Suprapubic skin (tissue), 4 donors: ENCODE measurements around the gene CIAO2A.

Source experiments
- EP300 ChIP-seq: sonication (generic); formaldehyde crosslinking; IDR thresholded peaks from one replicate; pipeline ENCODE4 v1.6.1; 2017; ENCODE audit warnings: antibody characterized with exemption
- POLR2A ChIP-seq, 2 donors: fragments of 450-650 bp; IDR thresholded peaks; one replicate each; pipeline ENCODE4 v1.6.1; 2017; ENCODE audit warnings: antibody characterized with exemption in 2 of 2, mild to moderate bottlenecking in 2 of 2, moderate library complexity in 2 of 2
- POLR2AphosphoS5 ChIP-seq, 3 donors: sonication (generic); formaldehyde crosslinking; IDR thresholded peaks; one replicate each; pipeline ENCODE4 v1.6.1; 2017; ENCODE audit warnings: antibody characterized with exemption in 3 of 3
- TF ChIP-seq, protein P1 (sequence below), 2 donors: fragments of 200-600 bp in 1 of 2; fragments of 450-650 bp in 1 of 2; sonication (generic) in 1 of 2; IDR thresholded peaks; one replicate each; pipeline ENCODE4 v1.5.1; 2016 to 2019; ENCODE audit warnings: antibody characterized with exemption in 2 of 2, mild to moderate bottlenecking in 1 of 2, moderate library complexity in 1 of 2

DNA sequence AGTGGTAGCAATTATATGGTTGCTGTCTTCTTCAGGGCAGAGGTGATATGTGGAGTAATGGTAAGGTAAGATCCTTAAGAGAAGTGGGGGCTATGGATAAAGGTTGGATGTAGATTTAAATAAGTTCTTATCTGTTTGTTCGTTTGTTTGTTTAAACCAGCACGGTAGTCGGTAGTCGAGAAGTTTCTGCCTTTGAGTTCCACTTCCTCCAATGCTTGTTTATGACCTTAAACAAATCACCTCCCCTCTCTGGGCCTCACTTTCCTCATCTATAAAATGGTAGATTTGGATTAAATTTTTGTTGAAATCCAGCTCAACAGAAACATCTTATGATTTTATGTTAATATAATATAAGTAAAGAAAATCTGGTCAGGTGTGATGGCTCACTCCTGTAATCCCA, 59.1 kb downstream of the CIAO2A start:
- no peak for TF ChIP-seq POLR2A (IDR thresholded peaks at IDR 0.05)
- no peak for TF ChIP-seq POLR2AphosphoS5 (IDR thresholded peaks at IDR 0.05)
- TF ChIP-seq, protein P1, sequence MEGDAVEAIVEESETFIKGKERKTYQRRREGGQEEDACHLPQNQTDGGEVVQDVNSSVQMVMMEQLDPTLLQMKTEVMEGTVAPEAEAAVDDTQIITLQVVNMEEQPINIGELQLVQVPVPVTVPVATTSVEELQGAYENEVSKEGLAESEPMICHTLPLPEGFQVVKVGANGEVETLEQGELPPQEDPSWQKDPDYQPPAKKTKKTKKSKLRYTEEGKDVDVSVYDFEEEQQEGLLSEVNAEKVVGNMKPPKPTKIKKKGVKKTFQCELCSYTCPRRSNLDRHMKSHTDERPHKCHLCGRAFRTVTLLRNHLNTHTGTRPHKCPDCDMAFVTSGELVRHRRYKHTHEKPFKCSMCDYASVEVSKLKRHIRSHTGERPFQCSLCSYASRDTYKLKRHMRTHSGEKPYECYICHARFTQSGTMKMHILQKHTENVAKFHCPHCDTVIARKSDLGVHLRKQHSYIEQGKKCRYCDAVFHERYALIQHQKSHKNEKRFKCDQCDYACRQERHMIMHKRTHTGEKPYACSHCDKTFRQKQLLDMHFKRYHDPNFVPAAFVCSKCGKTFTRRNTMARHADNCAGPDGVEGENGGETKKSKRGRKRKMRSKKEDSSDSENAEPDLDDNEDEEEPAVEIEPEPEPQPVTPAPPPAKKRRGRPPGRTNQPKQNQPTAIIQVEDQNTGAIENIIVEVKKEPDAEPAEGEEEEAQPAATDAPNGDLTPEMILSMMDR (IDR thresholded peaks at IDR 0.05) = no peak
- TF ChIP-seq EP300 = no peak
